ENCODE results near the gene C1QTNF8. TPM values are rescaled to one million over a fixed set of nuclear protein-coding genes. Genes with fewer than 3 reads are reported as not detected.

Gene C1QTNF8
- total RNA-seq, 4 donors from 2014 or later = not detected

DNA sequence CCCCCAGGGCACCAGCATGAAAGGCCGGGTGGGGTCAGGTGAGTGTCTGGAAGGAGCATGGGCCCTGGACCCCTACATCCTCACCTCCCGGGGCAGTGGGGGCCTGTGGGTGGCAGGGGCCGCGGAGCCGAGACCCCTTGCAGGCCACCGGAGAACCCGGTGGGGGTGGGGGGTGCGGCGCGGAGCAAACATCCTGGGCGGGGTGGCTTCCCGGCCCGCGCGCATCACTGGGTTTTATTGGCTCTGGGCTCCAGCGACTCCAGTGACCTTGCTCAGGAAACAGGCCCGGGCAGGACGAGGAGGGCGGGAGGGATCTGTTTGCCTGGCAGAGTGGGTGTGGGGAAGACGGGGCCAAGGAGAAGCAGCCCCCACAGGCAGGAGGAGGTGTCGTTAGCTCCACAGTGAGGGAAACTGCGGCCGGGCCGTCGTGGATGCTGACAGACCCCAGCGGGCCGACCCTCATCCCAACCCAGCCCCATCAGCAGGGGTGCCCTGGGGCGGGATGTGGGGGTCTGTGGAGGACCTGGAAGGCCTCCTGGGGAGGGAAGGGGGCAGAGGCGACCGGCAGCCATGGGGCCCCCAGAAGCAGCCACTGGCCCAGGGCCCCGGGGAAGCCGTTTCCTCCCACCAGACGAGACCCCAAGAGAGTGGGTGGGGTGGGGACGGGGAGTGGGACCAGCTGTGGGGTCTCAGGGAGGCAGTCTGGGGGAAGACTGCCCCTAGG, 12.9 kb downstream of the C1QTNF8 start:
- Histone ChIP-seq H3K36me3 (no peaks in the 10 kb centered on the region), H3K27me3 (peaks cover 0 to 4% of the 10 kb centered on the region in 2 donors), H3K4me3 (no peak overlapping the region), H3K9me3 (peaks cover 0 to 19% (median 9%) of the 10 kb centered on the region in 4 donors), H3K4me1 (peaks cover 0 to 3% (median 0%) of the 10 kb centered on the region in 4 donors), H3K27ac (no peak overlapping the region)
- no peak for DNase-seq
- no peak for TF ChIP-seq CTCF (IDR thresholded peaks at IDR 0.05)
- no peak for TF ChIP-seq POLR2A (IDR thresholded peaks at IDR 0.05)

- Histone ChIP-seq H3K36me3 (no peaks in the 10 kb centered on the region), H3K9me3 (peaks cover 0 to 19% (median 9%) of the 10 kb centered on the region in 4 donors), H3K27me3 (peaks cover 0 to 7% of the 10 kb centered on the region in 2 donors), H3K4me1 (peaks cover 0 to 7% (median 0%) of the 10 kb centered on the region in 4 donors), H3K27ac (no peak overlapping the region), H3K4me3 (no peak overlapping the region)
- no peak for DNase-seq
- TF ChIP-seq POLR2A (IDR thresholded peaks at IDR 0.05) = no peak
- TF ChIP-seq CTCF (IDR thresholded peaks at IDR 0.05) = no peak
These were observed 13.6 kb downstream of the C1QTNF8 start for GRCh38 chr16:1082266-1082951.

DNA sequence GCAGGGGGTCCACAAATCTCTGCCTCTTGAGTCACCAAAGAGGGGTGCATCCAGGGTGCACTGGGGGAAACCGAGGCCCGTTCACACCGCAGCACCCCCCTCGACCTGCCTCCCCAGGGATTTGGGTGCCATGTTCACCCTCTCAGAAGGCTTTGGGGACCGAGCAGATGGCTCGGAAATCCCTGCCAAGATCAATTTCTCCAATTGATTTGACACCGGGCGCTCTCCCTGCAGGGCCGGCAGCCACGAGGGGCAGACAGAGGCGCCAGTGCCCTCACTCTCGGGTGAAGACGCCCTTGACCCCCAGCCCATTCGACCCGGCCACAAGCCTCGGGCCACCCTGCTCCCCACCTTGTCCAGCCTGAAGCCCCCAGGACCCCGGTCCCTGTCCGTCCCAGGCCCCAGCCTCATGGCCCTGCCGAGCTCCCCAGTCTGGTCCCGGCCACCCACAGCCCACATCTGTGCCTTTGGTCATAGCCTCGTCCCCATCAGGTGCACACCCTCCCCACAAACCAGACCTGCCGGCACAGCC, 14.2 kb downstream of the C1QTNF8 start:
- Histone ChIP-seq H3K9me3 (peaks cover 0 to 19% (median 9%) of the 10 kb centered on the region in 4 donors), H3K27ac (no peak overlapping the region), H3K27me3 (peaks cover 0 to 7% of the 10 kb centered on the region in 2 donors), H3K4me1 (peaks cover 0 to 7% (median 0%) of the 10 kb centered on the region in 4 donors), H3K4me3 (no peak overlapping the region), H3K36me3 (no peaks in the 10 kb centered on the region)
- DNase-seq = no peak
- no peak for TF ChIP-seq POLR2A (IDR thresholded peaks at IDR 0.05)
- TF ChIP-seq CTCF (IDR thresholded peaks at IDR 0.05) = no peak

GRCh38 chr16:1080801-1081733, 15.0 kb downstream of the C1QTNF8 start:
- H3K27me3 ChIP-seq = peaks cover 0 to 7% of the 10 kb centered on the region in 2 donors
- TF ChIP-seq CTCF (IDR thresholded peaks at IDR 0.05) (no peak), POLR2A (IDR thresholded peaks at IDR 0.05) (no peak)
- DNase-seq = no peak
- no peaks in the 10 kb centered on the region for H3K36me3 ChIP-seq
- peaks cover 0 to 7% (median 0%) of the 10 kb centered on the region in 4 donors for H3K4me1 ChIP-seq
- H3K27ac ChIP-seq = no peak overlapping the region
- no peak overlapping the region for H3K4me3 ChIP-seq
- peaks cover 0 to 19% (median 9%) of the 10 kb centered on the region in 4 donors for H3K9me3 ChIP-seq

Measured in Peyer's patch (tissue), 4 donors.